Sigmoid colon (tissue), 7 donors: ENCODE data around the gene NTNG1. TPM values are rescaled to one million over a fixed set of nuclear protein-coding genes. Genes with fewer than 3 reads are reported as not detected.

Experiments used
- DNase-seq: peaks from one replicate; pipeline ENCODE4 v3.0.0-alpha.2; 2019
- H3K27ac ChIP-seq, 4 donors: fragments of 200-600 bp; sonication (generic); one replicate each; pipeline ENCODE4 v1.5.1; 2016 to 2019; ENCODE audit warnings: mild to moderate bottlenecking in 1 of 4
- H3K27me3 ChIP-seq, 3 donors: fragments of 200-600 bp; sonication (generic); one replicate each; pipeline ENCODE4 v1.5.1; 2019; ENCODE audit warnings: mild to moderate bottlenecking in 1 of 3
- H3K36me3 ChIP-seq, 4 donors: fragments of 200-600 bp; sonication (generic); one replicate each; pipeline ENCODE4 v1.5.1; 2016 to 2019
- H3K4me1 ChIP-seq, 4 donors: fragments of 200-600 bp; sonication (generic); one replicate each; pipeline ENCODE4 v1.5.1; 2017 to 2019
- H3K4me3 ChIP-seq, 4 donors: fragments of 200-600 bp; sonication (generic); one replicate each; pipeline ENCODE4 v1.5.1; 2017 to 2019; ENCODE audit warnings: mild to moderate bottlenecking in 2 of 4, moderate library complexity in 1 of 4
- H3K9me3 ChIP-seq, 4 donors: fragments of 200-600 bp in 3 of 4; sonication (generic) in 3 of 4; one replicate each; pipeline versions ENCODE4 v1.5.1 to v1.6.1; 2013 to 2019
- CTCF ChIP-seq, 4 experiments: fragments of 450-650 bp in 3 of 4; fragments of 200-600 bp in 1 of 4; IDR thresholded peaks; one replicate each; pipeline ENCODE4 v1.5.1; 2016 to 2019; ENCODE audit warnings: antibody characterized with exemption in 4 of 4, mild to moderate bottlenecking in 3 of 4, moderate library complexity in 2 of 4
- EP300 ChIP-seq, 4 donors: sonication (generic); formaldehyde crosslinking; IDR thresholded peaks; one replicate each; pipeline ENCODE4 v1.6.1; 2017; ENCODE audit warnings: antibody characterized with exemption in 4 of 4
- POLR2A ChIP-seq, 2 donors: fragments of 450-650 bp; IDR thresholded peaks; one replicate each; pipeline ENCODE4 v1.6.1; 2016; ENCODE audit warnings: antibody characterized with exemption in 2 of 2, mild to moderate bottlenecking in 2 of 2, moderate library complexity in 2 of 2
- POLR2AphosphoS5 ChIP-seq, 4 donors: sonication (generic); formaldehyde crosslinking; IDR thresholded peaks; one replicate each; pipeline ENCODE4 v1.6.1; 2017; ENCODE audit warnings: antibody characterized with exemption in 4 of 4
- WGBS, 2 donors: extraction: QIAGEN DNeasy Blood & Tissue Kit; methylation state at CpG; one replicate each; pipeline ENCODE4 v1.1.7; 2013; 5-methylcytosine and 5-hydroxymethylcytosine counted together
- intact Hi-C: fragments of 100-400 bp; cut with DNase I; formaldehyde crosslinking; loops from one replicate; pipeline ENCODE4 v1.15.1; 2023
- polyA plus RNA-seq, 3 donors: library from polyadenylated mRNA; stranded (reverse); fragments of 200-250 nt; gene quantifications; one replicate each; pipeline ENCODE4 v1.2.3, GENCODE V29; 2013
- total RNA-seq, 4 donors: library from RNA; depleted of rRNA; stranded (reverse); fragments of >200 nt; gene quantifications; one replicate each; pipeline ENCODE4 v1.1.0, GENCODE V29; 2016
- donor health status: healthy with polysubstance abuse.
- donor health status: Bipolar disorder and iron deficiency.
- donor health status: healthy.

The NTNG1 gene
- total and polyA plus RNA-seq, 7 donors, result under 0.01 to 32.5 (median 9.5) TPM; not detected in 1

DNA sequence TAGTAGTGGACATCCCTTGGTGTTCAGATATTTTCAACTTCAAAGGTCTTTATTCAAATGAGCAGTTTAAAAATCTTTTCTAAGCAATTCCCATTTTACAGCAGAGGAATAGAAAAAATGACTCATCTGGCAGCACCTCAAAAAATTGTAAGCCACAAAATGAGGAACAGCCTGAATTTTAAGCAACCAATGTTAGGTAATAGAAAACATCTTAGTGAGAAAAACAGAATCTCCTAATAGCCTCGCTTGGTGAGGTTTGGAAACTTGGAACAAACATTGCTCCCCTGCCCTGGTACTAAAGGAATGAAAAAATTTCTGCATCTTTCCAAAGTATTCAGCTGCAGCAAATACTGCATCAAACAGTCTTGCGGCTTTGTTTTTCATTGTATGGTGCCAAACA lies 264.4 kb downstream of the NTNG1 start:
- Histone ChIP-seq H3K4me1 (peaks cover 0 to 5% (median 0%) of the 10 kb centered on the region in 4 donors), H3K27me3 (no peaks in the 10 kb centered on the region), H3K9me3 (no peaks in the 10 kb centered on the region), H3K4me3 (no peak overlapping the region), H3K27ac (no peak overlapping the region), H3K36me3 (no peaks in the 10 kb centered on the region)
- intact Hi-C loops, result no loop called here
- 77 to 82% methylated on average over 2 of the region's 2 CpGs for WGBS, 2 donors
- no peak for DNase-seq
- TF ChIP-seq EP300 (IDR thresholded peaks at IDR 0.05) (no peak), POLR2AphosphoS5 (IDR thresholded peaks at IDR 0.05) (no peak), POLR2A (IDR thresholded peaks at IDR 0.05) (no peak), CTCF (IDR thresholded peaks at IDR 0.05) (no peak)

DNA sequence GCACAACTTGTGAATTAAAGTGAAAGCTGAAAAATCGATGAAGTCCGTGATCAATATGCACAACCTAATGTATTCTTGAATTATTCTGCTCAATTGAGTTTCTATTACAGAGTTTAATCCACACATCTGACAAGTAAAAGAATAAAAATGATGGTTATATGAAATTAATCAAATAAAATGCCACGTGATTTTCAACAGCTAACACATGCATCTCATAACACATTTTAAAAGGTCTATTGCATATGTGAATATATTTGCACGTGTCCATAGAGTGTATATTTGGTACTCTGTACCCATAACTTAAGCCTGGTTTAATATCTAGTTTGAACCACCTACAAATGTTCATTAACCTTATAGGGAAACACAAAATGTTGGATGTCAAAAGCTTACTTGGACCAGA lies 266.2 kb downstream of the NTNG1 start:
- 81 to 88% methylated on average over 4 of the region's 4 CpGs for WGBS, 2 donors
- Histone ChIP-seq H3K4me3 (no peak overlapping the region), H3K4me1 (peaks cover 0 to 5% (median 0%) of the 10 kb centered on the region in 4 donors), H3K36me3 (no peaks in the 10 kb centered on the region), H3K27me3 (no peaks in the 10 kb centered on the region), H3K9me3 (no peaks in the 10 kb centered on the region), H3K27ac (no peak overlapping the region)
- intact Hi-C loops, result no loop called here
- TF ChIP-seq EP300 (IDR thresholded peaks at IDR 0.05) (no peak), POLR2AphosphoS5 (IDR thresholded peaks at IDR 0.05) (no peak), POLR2A (IDR thresholded peaks at IDR 0.05) (no peak), CTCF (IDR thresholded peaks at IDR 0.05) (no peak)
- no peak for DNase-seq

- Histone ChIP-seq H3K36me3 (no peaks in the 10 kb centered on the region), H3K27me3 (no peaks in the 10 kb centered on the region), H3K4me1 (no peaks in the 10 kb centered on the region), H3K27ac (no peak overlapping the region), H3K9me3 (no peaks in the 10 kb centered on the region), H3K4me3 (no peak overlapping the region)
- intact Hi-C loops, result no loop called here
- WGBS, 2 donors, result 80 to 84% methylated on average over 2 of the region's 2 CpGs
- no peak for DNase-seq
- TF ChIP-seq EP300 (IDR thresholded peaks at IDR 0.05), result no peak
- no peak for TF ChIP-seq CTCF (IDR thresholded peaks at IDR 0.05)
- TF ChIP-seq POLR2A (IDR thresholded peaks at IDR 0.05), result no peak
- no peak for TF ChIP-seq POLR2AphosphoS5 (IDR thresholded peaks at IDR 0.05)
Observed at GRCh38 chr1:107413546-107413945, 272.7 kb downstream of the NTNG1 start.

GRCh38 chr1:107413951-107414350 lies 273.1 kb downstream of the NTNG1 start:
- intact Hi-C loops, result no loop called here
- no peak for TF ChIP-seq CTCF (IDR thresholded peaks at IDR 0.05)
- no peak for TF ChIP-seq POLR2A (IDR thresholded peaks at IDR 0.05)
- no peak for TF ChIP-seq EP300 (IDR thresholded peaks at IDR 0.05)
- no peak for TF ChIP-seq POLR2AphosphoS5 (IDR thresholded peaks at IDR 0.05)
- WGBS, 2 donors, result 85% methylated on average over 2 of the region's 2 CpGs
- H3K4me1 ChIP-seq, result no peaks in the 10 kb centered on the region
- DNase-seq, result no peak
- H3K27me3 ChIP-seq, result no peaks in the 10 kb centered on the region
- no peak overlapping the region for H3K4me3 ChIP-seq
- H3K9me3 ChIP-seq, result no peaks in the 10 kb centered on the region
- no peak overlapping the region for H3K27ac ChIP-seq
- no peaks in the 10 kb centered on the region for H3K36me3 ChIP-seq

DNA sequence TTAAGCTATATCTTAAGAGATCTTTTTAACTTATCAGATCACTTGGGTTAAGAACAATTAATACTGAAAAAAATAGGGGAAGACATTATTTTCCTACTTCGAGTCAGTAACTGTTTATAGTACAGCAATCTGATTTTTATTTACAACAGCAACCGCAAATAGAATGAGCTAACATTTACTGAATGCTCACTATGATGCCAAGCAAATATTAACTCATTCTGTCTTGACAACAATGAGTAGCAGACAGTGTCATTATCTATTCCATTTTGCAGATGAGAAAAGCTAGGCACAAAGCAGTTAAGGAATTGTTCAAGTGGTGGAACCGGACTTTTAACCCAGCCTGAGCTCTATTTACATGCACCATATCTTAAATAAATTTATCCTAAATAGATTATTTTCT lies 273.7 kb downstream of the NTNG1 start:
- Histone ChIP-seq H3K36me3 (no peaks in the 10 kb centered on the region), H3K9me3 (no peaks in the 10 kb centered on the region), H3K27ac (no peak overlapping the region), H3K4me1 (no peaks in the 10 kb centered on the region), H3K4me3 (no peak overlapping the region), H3K27me3 (no peaks in the 10 kb centered on the region)
- intact Hi-C loops, result no loop called here
- no peak for TF ChIP-seq EP300 (IDR thresholded peaks at IDR 0.05)
- no peak for TF ChIP-seq POLR2A (IDR thresholded peaks at IDR 0.05)
- TF ChIP-seq CTCF (IDR thresholded peaks at IDR 0.05), result no peak
- TF ChIP-seq POLR2AphosphoS5 (IDR thresholded peaks at IDR 0.05), result no peak
- DNase-seq, result no peak
- WGBS, 2 donors, result 53 to 67% methylated on average over 3 of the region's 3 CpGs
